ENCODE measurements around the gene HOXD11.

HOXD11 gene

DNA sequence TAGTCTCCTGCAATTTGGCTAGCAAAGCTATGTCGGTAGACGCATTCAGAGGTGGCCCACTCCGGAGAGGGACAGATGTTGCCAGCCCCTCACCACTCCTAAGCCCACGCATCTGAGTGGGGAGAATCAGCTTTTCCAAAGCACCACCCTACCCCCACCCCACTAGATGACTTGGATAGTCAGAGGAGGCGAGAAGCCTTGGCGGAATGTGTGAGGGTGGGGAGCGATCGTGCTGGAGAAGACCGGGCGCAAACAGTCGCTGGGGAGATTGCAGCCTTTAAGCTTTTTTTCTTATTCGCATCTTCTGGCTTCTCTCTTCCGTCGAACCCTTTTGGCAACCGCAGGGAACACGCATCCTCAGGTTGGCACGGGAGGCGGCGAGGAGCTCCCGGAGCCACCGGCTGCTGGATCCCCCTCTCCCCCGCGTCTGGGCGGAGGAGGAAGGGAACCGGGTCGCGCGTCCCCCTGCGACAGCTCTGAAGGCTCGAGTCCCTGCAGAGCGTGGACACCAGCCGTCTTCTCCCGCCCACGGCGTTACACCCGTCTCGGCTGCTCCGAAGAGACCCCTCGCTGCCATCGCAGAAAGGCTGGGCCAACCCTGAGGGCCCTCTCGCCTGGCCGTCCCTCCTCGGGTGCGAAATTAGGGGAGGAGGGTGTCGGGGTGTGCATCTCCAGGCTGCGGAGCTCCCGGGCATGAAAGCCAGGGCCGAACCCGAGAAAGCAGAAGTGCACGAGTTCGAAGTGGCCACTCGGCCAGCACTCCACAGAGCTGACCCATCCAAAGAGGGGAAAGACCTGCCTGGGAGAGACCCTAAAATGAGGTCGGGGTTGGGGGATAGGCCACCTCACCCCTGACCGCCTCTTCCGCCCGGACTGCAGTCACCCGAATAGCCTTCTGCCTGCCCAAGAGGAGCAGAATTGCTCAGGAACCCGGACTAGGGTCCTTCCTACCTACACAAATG is 35.5 kb upstream of the HOXD11 start:
- DNase-seq (ENCODE audit: extremely low read depth, insufficient read length) = no peak
- no peak for TF ChIP-seq CTCF (IDR thresholded peaks at IDR 0.05; ENCODE audit: insufficient read depth, low read length, poor library complexity, severe bottlenecking)
- Histone ChIP-seq H3K36me3 (ENCODE audit: control insufficient read depth, insufficient read depth, low read length) (no peaks in the 10 kb centered on the region), H3K27me3 (replicated peaks; ENCODE audit: control insufficient read depth, insufficient read depth, low read length) (peaks cover 6% of the 10 kb centered on the region), H3K4me3 (replicated peaks; ENCODE audit: low read depth, low read length) (no peak overlapping the region)

- peaks cover 6% of the 10 kb centered on the region for H3K27me3 ChIP-seq (replicated peaks; ENCODE audit: control insufficient read depth, insufficient read depth, low read length)
- no peak for DNase-seq (ENCODE audit: extremely low read depth, insufficient read length)
- no peak for TF ChIP-seq CTCF (IDR thresholded peaks at IDR 0.05; ENCODE audit: insufficient read depth, low read length, poor library complexity, severe bottlenecking)
- no peaks in the 10 kb centered on the region for H3K36me3 ChIP-seq (ENCODE audit: control insufficient read depth, insufficient read depth, low read length)
- H3K4me3 ChIP-seq (replicated peaks; ENCODE audit: low read depth, low read length) = no peak overlapping the region
Measured at GRCh38 chr2:176072292-176072669, 34.8 kb upstream of the HOXD11 start.

DNA sequence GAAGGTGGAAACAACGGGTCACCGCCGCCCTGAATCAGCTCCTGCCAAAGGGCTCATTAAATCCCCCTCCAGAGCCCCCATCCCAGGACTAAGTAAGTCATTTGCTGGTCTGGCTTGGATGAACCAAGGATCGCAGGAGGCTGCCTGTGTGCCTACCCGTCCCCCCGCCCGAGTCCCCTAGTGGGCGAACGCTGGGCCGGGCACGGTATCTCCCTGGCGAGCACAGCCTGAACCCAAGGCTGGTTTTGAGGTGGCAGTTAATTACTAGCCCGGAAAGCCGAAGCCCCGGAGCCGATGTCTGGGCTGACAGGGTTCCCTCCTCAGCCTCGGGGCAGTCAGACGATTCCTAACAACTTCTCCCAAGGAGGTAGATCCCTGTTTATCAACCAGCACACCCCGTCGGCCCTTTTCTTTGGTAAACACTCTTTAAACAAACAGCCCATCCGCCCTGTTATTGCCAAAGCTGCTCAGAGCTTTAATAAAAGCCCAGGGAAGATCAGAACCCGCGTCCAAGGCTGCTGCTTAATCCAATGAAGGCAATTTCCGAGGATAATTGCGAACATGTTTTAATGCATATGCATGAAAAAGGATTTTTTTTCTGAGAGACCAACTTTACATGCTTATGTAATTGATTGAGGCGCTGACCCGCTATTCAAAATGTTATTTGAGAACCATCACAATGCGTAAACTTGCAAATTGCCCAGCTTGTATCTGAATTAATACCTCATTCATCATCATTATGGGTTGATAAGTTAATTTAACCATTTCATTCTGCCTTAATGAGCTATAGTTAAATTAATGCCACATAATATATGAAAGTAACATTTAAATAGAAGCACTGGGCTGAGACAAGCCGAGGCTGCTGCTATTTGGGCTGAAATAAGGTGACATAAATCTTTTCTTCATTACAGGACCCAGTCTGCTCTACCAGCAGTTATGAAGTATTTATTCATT is 33.9 kb upstream of the HOXD11 start:
- Histone ChIP-seq H3K27me3 (replicated peaks; ENCODE audit: control insufficient read depth, insufficient read depth, low read length) (peaks cover 6% of the 10 kb centered on the region), H3K4me3 (replicated peaks; ENCODE audit: low read depth, low read length) (no peak overlapping the region), H3K36me3 (ENCODE audit: control insufficient read depth, insufficient read depth, low read length) (no peaks in the 10 kb centered on the region)
- DNase-seq (ENCODE audit: extremely low read depth, insufficient read length) = no peak
- TF ChIP-seq CTCF (IDR thresholded peaks at IDR 0.05; ENCODE audit: insufficient read depth, low read length, poor library complexity, severe bottlenecking) = no peak

GRCh38 chr2:176074919-176075425 is 32.1 kb upstream of the HOXD11 start:
- no peaks in the 10 kb centered on the region for H3K36me3 ChIP-seq (ENCODE audit: control insufficient read depth, insufficient read depth, low read length)
- TF ChIP-seq CTCF (IDR thresholded peaks at IDR 0.05; ENCODE audit: insufficient read depth, low read length, poor library complexity, severe bottlenecking) = no peak
- no peak overlapping the region for H3K4me3 ChIP-seq (replicated peaks; ENCODE audit: low read depth, low read length)
- peaks cover 5% of the 10 kb centered on the region; the same call in 1 of the 2 replicates for H3K27me3 ChIP-seq (replicated peaks; ENCODE audit: control insufficient read depth, insufficient read depth, low read length)
- DNase-seq (ENCODE audit: extremely low read depth, insufficient read length) = no peak

DNA sequence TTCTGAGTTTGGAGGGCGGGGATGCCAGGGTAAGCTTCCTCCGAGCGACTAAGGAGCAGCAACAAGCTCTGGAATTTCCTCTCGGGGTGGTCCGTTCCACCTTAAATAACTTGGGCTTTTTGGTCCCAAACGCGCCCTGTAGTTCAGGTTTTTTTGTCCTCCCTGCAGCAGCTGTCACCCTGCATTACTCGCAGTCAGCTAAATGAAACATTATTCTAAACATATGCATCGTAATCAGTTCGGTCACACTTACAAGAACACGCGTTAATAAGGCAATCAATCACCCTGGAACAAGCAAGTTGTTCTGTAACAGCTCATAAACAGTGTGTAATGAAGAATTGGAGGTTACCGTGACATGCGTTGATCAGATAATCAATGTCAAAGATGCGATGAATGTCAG is 31.6 kb upstream of the HOXD11 start:
- no peak for TF ChIP-seq CTCF (IDR thresholded peaks at IDR 0.05; ENCODE audit: insufficient read depth, low read length, poor library complexity, severe bottlenecking)
- no peaks in the 10 kb centered on the region for H3K36me3 ChIP-seq (ENCODE audit: control insufficient read depth, insufficient read depth, low read length)
- no peak overlapping the region for H3K4me3 ChIP-seq (replicated peaks; ENCODE audit: low read depth, low read length)
- H3K27me3 ChIP-seq (replicated peaks; ENCODE audit: control insufficient read depth, insufficient read depth, low read length) = peaks cover 4% of the 10 kb centered on the region; the same call in 1 of the 2 replicates
- no peak for DNase-seq (ENCODE audit: extremely low read depth, insufficient read length)

All from GM06990 (cell line).